Panc1 (cell line): ENCODE results near the gene MBOAT7. TPM values are rescaled to one million over a fixed set of nuclear protein-coding genes. Genes with fewer than 3 reads are reported as not detected.

Experiments used
- ATAC-seq: fragments of 200-7000 bp; cut with Tn5 transposase; 2 replicates; pipeline ENCODE4 v1.9.1; 2020; ENCODE audit warnings: mild to moderate bottlenecking, moderate library complexity
- BruUV-seq: library from RNA; stranded (reverse); fragments of 400-500 nt; replicated peaks from 2 replicates; lab custom pipeline; 2021; lab: Mats Ljungman, UMichigan
- CTCF ChIA-PET: fragments of 300-600 bp; sonication (Branson Sonifier 250); formaldehyde crosslinking; loops from one replicate; lab custom pipeline; 2022; ENCODE audit warnings: antibody characterized with exemption; lab: Charles Lee
- POLR2A ChIA-PET: fragments of 300-600 bp; sonication (Branson Sonifier 250); formaldehyde crosslinking; loops from one replicate; lab custom pipeline; 2022; ENCODE audit warnings: antibody characterized with exemption; lab: Charles Lee
- DNase-seq: peaks from one replicate; pipeline ENCODE4 v3.0.0-alpha.2; 2010; ENCODE audit warnings: low read depth, low spot score
- H3K27ac ChIP-seq: 2 replicates; pipeline ENCODE4 v1.5.1; 2011; ENCODE audit warnings: mild to moderate bottlenecking, low read length, inconsistent platforms
- H3K27me3 ChIP-seq: fragments of 200-500 bp; sonication (Bioruptor generic); 2 replicates; pipeline ENCODE4 v1.6.0; 2014; ENCODE audit warnings: low read length, inconsistent platforms; ENCODE audit not compliant: control insufficient read depth, insufficient read depth
- H3K36me3 ChIP-seq: fragments of 200-500 bp; sonication (Bioruptor generic); 2 replicates; pipeline ENCODE4 v1.5.1; 2014; ENCODE audit warnings: inconsistent platforms, mild to moderate bottlenecking, low read length, moderate library complexity; ENCODE audit not compliant: control insufficient read depth, insufficient read depth
- H3K4me1 ChIP-seq: 2 replicates; pipeline ENCODE4 v1.5.1; 2011; ENCODE audit warnings: inconsistent platforms, mild to moderate bottlenecking, low read length, moderate library complexity; ENCODE audit not compliant: control insufficient read depth, insufficient read depth
- H3K4me3 ChIP-seq, 2 experiments: 2 replicates each; pipeline ENCODE4 v1.5.1; 2011 to 2012; ENCODE audit warnings: low read depth in 2 of 2, low read length in 2 of 2, mild to moderate bottlenecking in 2 of 2, inconsistent platforms in 1 of 2, moderate library complexity in 1 of 2
- H3K9me3 ChIP-seq: fragments of 200-500 bp; sonication (Bioruptor generic); 2 replicates; pipeline ENCODE4 v1.5.1; 2014; ENCODE audit warnings: low read depth, mild to moderate bottlenecking, inconsistent platforms, low read length, moderate library complexity; ENCODE audit not compliant: control insufficient read depth, insufficient read depth
- CTCF ChIP-seq: fragments of 450-650 bp; IDR thresholded peaks from 2 replicates; pipeline ENCODE4 v1.5.1; 2017; ENCODE audit warnings: mild to moderate bottlenecking
- POLR2AphosphoS5 ChIP-seq: IDR thresholded peaks from 2 replicates; pipeline ENCODE4 v1.6.1; 2012; ENCODE audit warnings: mild to moderate bottlenecking, low read depth, low read length, moderate library complexity
- REST ChIP-seq, 2 experiments: IDR thresholded peaks; 2 replicates each; pipeline ENCODE4 v1.6.1; 2011 to 2012; ENCODE audit warnings: low read depth in 2 of 2, control low read depth in 1 of 2, low read length in 1 of 2, mild to moderate bottlenecking in 1 of 2, moderate library complexity in 1 of 2; ENCODE audit not compliant: insufficient read depth in 1 of 2
- SIN3A ChIP-seq: IDR thresholded peaks from 2 replicates; pipeline ENCODE4 v1.6.1; 2012; ENCODE audit warnings: low read depth, mild to moderate bottlenecking, low read length, moderate library complexity, borderline replicate concordance; ENCODE audit not compliant: insufficient read depth
- TCF7L2 ChIP-seq: IDR thresholded peaks from 2 replicates; pipeline ENCODE4 v1.6.1; 2011; ENCODE audit warnings: mild to moderate bottlenecking, low read depth, low read length, inconsistent platforms
- in situ Hi-C: cut with HindIII; loops from 2 replicates; pipeline ENCODE4 v1.10.0; 2016; ENCODE audit warnings: low sequenced_read_pairs, low pct_unique_long_range_greater_than_20kb
- intact Hi-C: fragments of 100-400 bp; cut with micrococcal nuclease; formaldehyde crosslinking; loops from one replicate; pipeline ENCODE4 v1.10.0; 2022; ENCODE audit not compliant: unreplicated experiment
- total RNA-seq: library from RNA; stranded (reverse); gene quantifications from one replicate; pipeline ENCODE4 v1.2.1, GENCODE V29; 2021; ENCODE audit not compliant: unreplicated experiment

The MBOAT7 gene
- total RNA-seq, 1 experiment from 2014 or later, result 264 TPM

- intact Hi-C loops, result no loop called here
- CTCF ChIA-PET, result interaction anchor here (1.5 kb wide), 1 partner anchor 11 kb away, joined by 6 read pairs; the partner anchor contains the start of gene MBOAT7
- TSS peak; percentile 53 for BruUV-seq
- TF ChIP-seq CTCF (no peak), POLR2AphosphoS5 (peak; percentile 48), REST (IDR thresholded peaks at IDR 0.05; ENCODE audit: insufficient read depth in 1 of 2, low read depth in 2 of 2, low read length in 1 of 2) (no peak), TCF7L2 (no peak), SIN3A (no peak)
- no peak overlapping the region for H3K27ac ChIP-seq
- H3K27me3 ChIP-seq, result no peaks in the 10 kb centered on the region
- no peak for DNase-seq
- no peaks in the 10 kb centered on the region for H3K4me1 ChIP-seq
- in situ Hi-C loops, result no loop called here
- no peaks in the 10 kb centered on the region; the same call in 1 of the 2 replicates for H3K36me3 ChIP-seq
- POLR2A ChIA-PET, result no interaction called here
- ATAC-seq, result peak; percentile 82
- H3K4me3 ChIP-seq, result no peak overlapping the region
- H3K9me3 ChIP-seq, result no peaks in the 10 kb centered on the region
Observed at GRCh38 chr19:54178581-54179261, 10.7 kb downstream of the MBOAT7 start.

- CTCF ChIA-PET, result no interaction called here
- Histone ChIP-seq H3K36me3 (no peaks in the 10 kb centered on the region), H3K9me3 (no peaks in the 10 kb centered on the region), H3K4me1 (peaks cover 9% of the 10 kb centered on the region), H3K27me3 (no peaks in the 10 kb centered on the region), H3K4me3 (no peak overlapping the region), H3K27ac (no peak overlapping the region)
- ATAC-seq, result peak; percentile 33
- POLR2A ChIA-PET, result interaction anchor here (0.6 to 1.4 kb wide), 3 partner anchors 15 to 37 kb away, joined by 3 read pairs; partner anchors contain the start of gene MBOAT7
- intact Hi-C loops, result no loop called here
- DNase-seq, result no peak
- no TSS peak for BruUV-seq
- in situ Hi-C loops, result no loop called here
- TF ChIP-seq POLR2AphosphoS5 (peak; percentile 26; the same call in 1 of the 2 replicates), CTCF (no peak)
Observed at GRCh38 chr19:54173951-54174834, 15.2 kb downstream of the MBOAT7 start.
